GM19351 (cell line): ENCODE data around the gene C2CD4C.
"Not testable (repeated sequence)": the region's sequence is repeated elsewhere in the genome, so short reads cannot be mapped to it uniquely, and the experiment has no call there.

Experiments
- ATAC-seq: cut with Tn5 transposase; IDR thresholded peaks from one replicate; pipeline ENCODE4 v1.9.1; 2021; ENCODE audit warnings: mild to moderate bottlenecking, moderate library complexity; ENCODE audit not compliant: unreplicated experiment

The C2CD4C gene

GRCh38 chr19:418761-419671, 10.1 kb upstream of the C2CD4C start:
- ATAC-seq = no peak

DNA sequence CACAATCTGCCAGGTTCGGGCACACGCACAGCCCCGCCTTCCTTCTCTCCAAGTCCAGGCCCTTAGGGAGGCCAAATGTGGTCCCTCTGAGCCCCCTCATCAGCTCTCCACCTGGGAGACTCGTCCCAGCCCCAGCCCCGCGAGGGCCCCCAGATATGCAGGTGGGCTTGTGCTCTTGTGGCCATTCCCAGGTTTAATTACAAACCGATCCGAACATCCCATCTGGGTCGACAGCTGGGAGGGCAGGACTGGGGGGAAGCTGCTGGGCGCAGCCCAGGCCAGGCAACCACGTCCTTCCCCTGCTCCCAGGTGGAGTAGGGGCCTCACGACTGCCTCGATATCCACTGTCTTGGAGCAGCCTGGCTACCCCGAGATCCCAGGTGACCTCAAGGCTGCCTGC, 7.5 kb upstream of the C2CD4C start:
- no peak for ATAC-seq

- ATAC-seq = no peak
Measured at GRCh38 chr19:415292-415691, 6.3 kb upstream of the C2CD4C start.

GRCh38 chr19:413756-414420, 4.9 kb upstream of the C2CD4C start:
- no peak for ATAC-seq

DNA sequence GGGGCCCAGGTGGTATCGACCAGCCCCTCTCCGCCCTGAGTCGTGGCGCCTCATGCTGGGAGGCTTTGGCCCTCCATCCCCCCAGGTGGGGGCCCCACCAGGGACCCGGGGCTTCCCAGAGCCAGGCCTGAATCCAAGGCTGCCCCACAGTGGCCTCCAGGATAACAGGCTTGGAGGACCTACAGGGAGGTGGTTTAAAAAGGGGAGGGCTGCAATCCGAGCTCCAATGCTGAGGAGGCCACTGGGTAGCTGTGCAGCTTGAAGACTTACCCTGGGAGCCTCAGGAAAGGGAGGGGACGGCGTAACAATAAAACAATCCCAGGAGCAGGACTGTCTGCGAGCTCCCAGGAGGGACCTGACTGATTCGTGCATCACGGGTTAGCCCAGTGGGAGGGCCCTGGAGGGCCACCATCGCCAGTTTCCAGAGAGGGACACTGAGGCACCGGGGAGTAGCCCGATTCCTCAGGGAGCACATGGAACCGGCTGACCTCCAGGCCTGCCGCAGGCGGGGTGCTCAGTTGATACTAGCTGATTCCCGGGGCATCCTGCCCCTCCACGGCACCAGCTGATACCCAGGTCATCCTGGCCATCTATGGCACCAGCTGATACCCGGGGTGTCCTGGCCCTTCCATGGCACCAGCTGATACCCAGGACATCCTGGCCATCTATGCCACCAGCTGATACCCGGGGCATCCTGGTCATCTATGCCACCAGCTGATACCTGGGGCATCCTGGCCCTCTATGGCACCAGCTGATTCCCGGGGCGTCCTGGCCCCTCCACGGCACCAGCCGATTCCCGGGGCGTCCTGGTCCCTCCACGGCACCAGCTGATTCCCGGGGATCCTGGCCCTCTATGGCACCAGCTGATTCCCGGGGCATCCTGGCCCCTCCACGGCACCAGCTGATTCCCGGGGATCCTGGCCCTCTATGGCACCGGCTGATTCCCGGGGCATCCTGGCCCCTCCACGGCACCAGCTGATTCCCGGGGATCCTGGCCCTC, 3.7 kb upstream of the C2CD4C start:
- no peak for ATAC-seq

DNA sequence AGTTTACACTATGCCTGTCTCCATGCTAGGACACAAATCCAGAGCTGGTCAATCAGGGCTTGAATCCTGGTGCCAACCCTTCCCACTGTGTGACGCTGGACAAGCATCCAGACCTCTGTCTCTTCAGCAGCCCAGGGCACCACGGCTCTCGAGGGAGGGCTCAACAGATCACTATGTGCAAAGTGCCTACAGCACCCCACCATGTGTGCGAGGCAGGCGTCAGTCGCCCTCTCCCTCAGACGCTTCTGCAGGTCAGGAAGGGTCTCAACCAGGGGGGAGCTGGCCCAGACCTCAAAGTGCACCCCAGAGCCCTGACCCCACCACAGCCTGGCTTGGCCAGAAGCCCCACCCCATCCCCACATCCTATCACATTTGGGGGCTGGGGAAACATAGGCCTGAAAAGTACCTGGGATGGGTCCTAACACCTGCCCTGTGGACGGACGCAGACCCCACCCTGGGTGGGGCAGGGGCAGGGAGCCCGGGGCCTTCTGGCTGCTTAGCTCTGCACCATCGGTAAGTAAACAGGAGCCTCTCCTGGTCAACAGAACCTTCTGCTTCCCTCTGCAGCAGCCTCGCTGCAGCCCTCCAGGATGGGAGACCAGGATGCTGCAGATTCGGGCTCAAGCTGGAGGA, 2.9 kb upstream of the C2CD4C start:
- no peak for ATAC-seq

DNA sequence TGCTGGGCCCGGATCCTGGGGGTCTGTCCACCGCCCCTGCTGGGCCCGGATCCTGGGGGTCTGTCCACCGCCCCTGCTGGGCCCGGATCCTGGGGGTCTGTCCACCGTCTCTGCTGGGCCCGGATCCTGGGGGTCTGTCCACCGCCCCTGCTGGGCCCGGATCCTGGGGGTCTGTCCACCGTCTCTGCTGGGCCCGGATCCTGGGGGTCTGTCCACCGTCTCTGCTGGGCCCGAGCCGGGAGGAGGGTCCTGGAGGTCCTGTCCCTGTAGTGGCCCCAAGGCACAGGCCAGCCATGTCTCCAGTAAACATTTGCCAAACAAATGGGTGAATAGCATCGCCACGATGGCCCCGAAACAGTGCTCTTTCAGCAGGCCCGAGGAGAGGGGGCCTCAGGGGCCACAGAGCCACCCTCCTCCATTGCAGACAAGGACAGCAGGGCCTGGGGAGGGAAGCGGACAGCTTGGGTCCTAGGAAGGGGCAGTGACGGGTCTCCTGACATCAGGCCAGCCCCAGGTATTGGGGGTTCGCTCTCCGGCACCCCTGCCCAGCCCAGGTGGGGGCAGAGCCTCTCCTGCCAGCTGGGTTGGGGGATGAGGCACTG, 2.3 kb upstream of the C2CD4C start:
- not testable (repeated sequence) for ATAC-seq

- no peak for ATAC-seq
Measured at GRCh38 chr19:410243-410781, 1.4 kb upstream of the C2CD4C start.

DNA sequence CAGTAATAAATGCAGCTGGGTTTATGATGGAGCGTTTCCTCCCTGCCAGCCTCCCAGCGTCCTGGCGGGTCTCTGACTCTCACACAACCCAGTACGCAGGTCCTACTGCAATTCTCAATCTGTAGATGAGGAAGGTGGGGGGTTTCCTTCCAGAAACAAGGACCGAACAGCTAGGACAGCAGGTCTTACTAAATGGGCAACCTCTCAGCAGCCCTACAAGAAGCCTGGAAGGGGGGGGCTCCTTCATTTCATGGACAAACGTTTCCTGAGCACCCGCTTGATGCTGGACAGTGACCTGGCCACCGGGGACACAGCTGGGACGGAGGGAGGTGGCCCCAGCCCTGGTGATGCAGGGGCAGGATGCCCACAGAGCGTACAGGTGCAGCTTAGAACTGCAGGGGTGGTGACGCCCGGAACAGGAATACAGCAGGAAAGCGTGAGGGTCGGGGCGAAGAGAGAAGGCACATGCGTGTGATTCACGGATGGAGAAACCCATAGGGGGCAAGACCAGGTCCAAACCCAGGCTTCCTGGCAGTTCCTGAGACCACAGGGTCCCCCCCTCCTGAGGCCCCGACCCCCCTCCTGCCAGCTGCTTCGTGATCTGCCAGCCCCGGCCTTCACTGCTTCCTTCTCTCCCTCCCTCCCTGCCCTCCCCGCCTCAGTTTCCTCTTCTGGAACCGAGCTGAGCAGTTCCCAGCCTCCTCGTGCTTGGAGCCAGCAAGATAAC, 732 bp upstream of the C2CD4C start:
- no peak for ATAC-seq

GRCh38 chr19:408441-408901, 476 bp downstream of the C2CD4C start:
- ATAC-seq = no peak

DNA sequence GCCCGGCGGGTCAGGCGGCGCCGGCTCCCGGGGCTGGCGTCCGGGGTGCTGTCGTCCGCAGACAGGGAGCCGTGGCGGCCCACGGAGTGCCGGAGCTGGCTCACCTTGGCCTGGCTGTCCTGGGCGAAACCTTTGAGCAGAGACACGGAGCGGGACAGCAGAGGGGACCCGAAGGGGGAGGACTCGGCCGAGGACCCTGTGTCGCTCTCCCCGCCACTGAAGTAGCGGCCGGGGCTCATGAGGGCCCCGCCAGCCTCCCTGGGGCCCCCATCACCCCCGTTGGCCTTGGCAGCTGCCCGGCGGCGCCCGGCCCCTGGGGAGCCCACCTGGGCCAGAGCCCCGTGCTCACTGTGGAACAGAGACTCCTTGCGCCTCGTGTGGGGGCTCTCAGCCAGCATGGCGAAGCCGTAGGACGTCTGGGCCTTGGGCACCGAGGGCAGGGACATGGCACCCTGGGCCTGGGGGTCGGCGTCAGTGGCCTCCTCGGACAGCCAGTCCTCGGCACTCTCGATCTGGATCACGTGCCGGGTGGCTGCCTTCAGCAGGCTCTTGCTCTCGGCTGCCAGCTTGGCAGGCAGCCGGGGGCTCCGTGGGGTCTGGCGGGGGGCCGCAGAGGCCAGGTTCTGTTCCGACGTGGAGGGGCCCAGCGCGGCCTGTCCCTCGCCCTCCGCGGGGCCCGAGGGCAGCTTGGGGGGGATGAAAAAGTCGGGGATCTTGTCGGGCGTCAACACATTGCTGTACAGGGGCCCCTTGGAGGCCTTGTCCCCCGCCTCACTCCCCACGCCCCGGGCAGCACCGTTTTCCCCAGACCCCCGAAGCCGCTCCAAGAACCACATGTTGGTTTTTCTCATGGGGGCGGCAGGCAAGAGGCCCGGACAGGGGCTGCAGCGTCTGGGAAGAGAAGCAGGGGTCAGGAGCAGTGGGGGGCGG, 1.2 kb downstream of the C2CD4C start:
- no peak for ATAC-seq

- ATAC-seq = no peak
Measured at GRCh38 chr19:406971-407510, 1.9 kb downstream of the C2CD4C start.

- ATAC-seq = no peak
Measured at GRCh38 chr19:406135-406781, 2.7 kb downstream of the C2CD4C start.

DNA sequence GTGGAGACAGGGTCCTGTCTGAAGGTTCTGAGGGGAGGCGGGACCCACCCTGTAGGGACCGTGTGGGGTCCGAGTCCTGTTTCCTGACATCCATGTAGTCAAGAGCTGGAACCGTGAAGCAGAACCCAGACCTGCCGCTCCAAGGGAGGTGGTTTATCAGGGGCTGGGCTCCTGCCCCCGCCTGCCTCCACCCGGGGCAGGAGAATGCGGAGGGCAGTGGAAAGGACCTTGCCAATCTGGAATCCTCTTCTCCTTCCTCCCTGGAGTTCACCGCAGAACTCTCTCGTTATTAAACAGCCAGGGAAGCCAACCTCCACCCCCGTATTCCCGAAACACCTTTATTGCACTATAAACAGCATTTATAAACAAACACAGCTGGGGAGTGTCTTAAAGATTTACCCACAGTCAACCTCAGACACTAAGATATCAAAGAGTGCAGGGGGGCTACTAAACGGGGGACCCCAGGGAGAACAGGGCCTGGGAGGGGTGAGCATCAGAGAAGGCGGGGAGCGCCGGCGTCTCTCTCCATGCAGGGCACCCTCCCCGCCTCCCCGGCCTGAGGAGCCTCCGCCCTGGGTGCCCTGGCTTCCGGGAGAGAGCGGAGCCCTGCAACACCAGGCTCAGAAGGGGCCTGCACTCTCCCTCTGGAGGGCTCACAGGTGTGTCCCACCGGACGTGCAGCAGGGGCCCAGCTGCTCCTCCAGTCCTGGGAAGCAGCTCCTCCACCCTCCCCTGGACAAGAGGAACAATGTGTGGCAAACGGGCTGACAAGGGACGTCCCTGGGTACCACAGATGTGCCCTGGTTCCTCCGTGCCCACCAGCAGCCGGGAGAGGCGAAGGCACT, 3.6 kb downstream of the C2CD4C start:
- no peak for ATAC-seq

- ATAC-seq = no peak
Measured at GRCh38 chr19:403221-404027, 5.5 kb downstream of the C2CD4C start.

- ATAC-seq = no peak
Measured at GRCh38 chr19:402786-403185, 6.2 kb downstream of the C2CD4C start.
